Limb (tissue), 2 donors: ENCODE results near the gene IQGAP2.
"Not testable (repeated sequence)": the region's sequence is repeated elsewhere in the genome, so short reads cannot be mapped to it uniquely, and the experiment has no call there.

Experiments
- DNase-seq, 2 donors: peaks; one replicate each; pipeline ENCODE4 v3.0.0-alpha.2; 2016; ENCODE audit errors: extremely low spot score in 2 of 2

Gene IQGAP2

GRCh38 chr5:76602094-76602726, 199.1 kb downstream of the IQGAP2 start:
- DNase-seq: no peak

- not testable (repeated sequence) for DNase-seq
These were observed 200.9 kb downstream of the IQGAP2 start for GRCh38 chr5:76603991-76604390.

GRCh38 chr5:76604838-76605237, 201.8 kb downstream of the IQGAP2 start:
- DNase-seq: no peak

DNA sequence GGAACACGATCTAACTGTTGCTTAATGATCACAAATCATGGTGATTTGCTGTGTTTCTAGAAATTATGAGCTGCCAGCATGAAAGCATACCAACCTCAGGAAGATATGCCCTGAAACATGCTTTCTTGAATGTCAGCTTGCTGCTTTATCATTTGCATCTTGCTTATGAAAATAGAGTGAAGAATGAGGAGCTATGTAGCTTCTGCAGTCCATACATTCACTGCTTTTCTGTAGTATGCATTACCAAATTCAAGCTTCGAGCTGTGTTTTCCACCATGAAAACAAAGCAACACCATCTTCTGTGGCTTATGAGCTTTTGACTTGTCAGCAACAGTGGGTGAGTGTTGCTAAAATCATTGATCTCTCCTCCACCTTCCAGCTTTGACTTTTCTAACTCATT, 203.6 kb downstream of the IQGAP2 start:
- no peak for DNase-seq

- DNase-seq: peak in 1 of 2 donors; percentile 47
These were observed 204.3 kb downstream of the IQGAP2 start for GRCh38 chr5:76607353-76607871.

GRCh38 chr5:76608833-76609232, 205.7 kb downstream of the IQGAP2 start:
- DNase-seq: peak in 1 of 2 donors; percentile 70

- DNase-seq: no peak
These were observed 207.1 kb downstream of the IQGAP2 start for GRCh38 chr5:76610196-76610595.

DNA sequence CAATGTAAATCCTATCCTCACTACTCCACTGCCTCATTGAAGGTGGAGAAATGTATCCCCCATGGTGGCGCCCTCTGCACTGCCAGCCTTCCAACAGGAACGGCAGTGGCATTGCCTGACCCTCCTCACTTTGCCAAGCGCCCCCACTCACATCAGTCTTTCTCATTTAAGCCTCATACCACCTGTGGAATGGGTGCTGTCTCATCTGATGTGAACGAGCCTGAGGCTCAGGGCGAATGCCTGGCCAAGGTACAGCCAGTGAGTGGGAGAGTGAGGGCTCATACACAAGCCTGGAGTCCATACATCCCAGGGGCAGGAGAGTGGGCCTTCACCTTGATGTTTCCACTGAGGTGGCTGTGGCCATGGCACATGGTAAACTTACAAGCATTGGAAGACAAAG, 209.9 kb downstream of the IQGAP2 start:
- DNase-seq: no peak

DNA sequence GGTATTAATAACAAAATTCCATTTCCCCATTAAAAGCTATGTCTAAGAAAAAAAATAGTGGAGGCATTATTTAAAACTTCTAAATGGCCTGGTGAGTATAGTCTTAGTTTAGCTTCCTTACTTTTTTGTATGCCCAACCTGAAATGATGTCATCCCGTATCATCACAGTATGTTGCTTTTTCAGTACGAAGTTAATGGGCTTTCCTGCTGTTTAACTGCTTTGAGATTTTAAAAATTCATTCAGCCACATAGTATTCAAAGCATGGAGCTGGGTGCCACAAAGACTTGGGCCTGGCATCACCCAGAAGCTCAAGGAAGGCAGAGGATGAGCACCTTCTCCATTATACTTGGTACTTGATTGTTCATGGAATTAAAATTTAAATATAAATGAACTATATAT, 212.7 kb downstream of the IQGAP2 start:
- DNase-seq: no peak

GRCh38 chr5:76616206-76616605, 213.1 kb downstream of the IQGAP2 start:
- DNase-seq: no peak

DNA sequence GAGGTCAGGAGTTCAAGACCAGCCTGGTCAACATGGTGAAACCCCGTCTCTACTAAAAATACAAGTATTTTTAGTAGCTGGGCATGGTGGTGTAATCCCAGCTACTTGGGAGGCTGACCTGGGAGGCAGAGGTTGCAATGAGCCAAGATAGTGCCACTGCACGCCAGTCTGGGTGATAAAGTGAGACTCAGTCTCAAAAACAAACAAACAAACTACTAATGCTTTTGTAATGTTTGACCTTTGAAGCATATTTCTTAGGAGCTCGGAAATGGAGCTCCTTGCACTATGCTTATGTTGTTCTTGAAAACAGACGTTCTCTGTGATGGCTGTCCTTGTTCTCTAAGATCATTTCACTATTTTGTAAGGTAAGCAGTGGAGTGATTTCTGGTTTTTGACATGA, 214.1 kb downstream of the IQGAP2 start:
- DNase-seq: no peak

DNA sequence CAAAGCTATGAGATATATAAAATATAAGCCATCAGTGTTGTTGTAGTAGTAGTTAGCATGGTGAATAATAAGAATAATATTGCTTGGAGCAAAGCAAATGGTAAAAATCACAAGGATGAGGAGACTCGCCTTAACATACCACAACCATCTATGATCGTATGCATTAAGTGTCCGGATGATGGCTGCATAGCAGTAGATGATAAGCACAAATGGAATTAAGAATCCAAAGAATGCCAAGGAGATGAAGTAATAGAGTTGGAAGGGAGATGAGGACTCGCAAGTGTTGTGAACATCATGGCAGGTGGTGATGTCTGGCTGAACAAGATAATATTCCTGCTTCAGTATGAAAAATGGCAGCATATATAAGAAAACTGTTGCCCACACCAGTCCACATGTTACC, 214.6 kb downstream of the IQGAP2 start:
- no peak for DNase-seq

GRCh38 chr5:76620166-76620565, 217.1 kb downstream of the IQGAP2 start:
- DNase-seq: no peak

- no peak for DNase-seq
These were observed 219.0 kb downstream of the IQGAP2 start for GRCh38 chr5:76622076-76622475.

DNA sequence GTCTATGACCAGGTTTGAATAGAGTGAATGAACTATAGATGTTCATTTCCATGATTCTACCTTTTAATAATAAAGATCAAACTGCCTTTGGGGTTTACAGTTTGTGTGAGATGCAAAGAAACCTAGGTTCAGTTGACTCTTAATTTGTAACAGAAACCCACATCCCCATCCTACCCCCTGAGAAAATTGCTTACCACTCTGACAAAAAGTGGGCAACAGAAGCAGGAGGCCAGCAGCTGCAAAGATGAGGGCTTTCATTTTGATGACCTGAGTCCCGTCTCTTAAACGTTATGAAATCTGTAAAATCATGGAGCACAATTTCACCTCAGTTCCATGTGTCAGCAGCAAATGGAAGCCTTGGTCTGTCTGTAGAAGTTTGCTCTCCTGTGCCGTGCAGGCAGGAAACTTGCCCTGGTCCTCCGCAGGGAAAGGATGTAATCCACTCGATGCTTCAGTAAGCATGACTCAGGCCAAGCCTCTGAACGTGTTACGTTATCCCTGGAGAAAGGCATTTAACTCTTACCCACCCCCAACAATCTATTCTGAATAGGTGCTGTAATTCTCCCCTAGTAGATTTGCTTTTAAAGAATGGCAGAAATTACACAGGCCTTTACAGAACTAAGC, 220.0 kb downstream of the IQGAP2 start, which contains the start of gene F2RL2:
Gene F2RL2, minus strand, starts transcription at position 431 of the 624 bp plus-strand sequence. Its CDS starts 173 bp downstream, at position 258.
- peak; percentile 28 to 38 for DNase-seq

- no peak for DNase-seq
These were observed 222.2 kb downstream of the IQGAP2 start for GRCh38 chr5:76625087-76625815.

DNA sequence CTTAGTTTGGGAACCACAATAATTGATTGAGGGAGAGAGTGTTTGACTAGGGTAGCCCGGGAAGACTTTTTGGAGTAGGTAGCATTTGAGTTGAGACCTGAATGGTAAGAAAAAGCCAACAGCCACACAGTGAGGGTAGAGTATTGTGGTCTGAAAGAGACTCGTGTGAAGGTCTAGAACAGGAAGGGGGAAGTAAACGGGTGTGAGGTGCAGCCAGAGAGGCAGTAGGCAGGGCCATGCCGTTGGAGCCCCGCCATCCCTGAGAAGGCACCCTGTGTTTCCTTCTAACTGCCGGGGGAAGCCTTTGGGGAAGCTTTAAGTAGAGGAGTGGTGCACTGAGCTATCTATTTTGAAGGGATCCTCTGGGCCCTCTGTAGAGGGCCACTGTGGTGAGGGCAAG, 223.7 kb downstream of the IQGAP2 start:
- no peak for DNase-seq

DNA sequence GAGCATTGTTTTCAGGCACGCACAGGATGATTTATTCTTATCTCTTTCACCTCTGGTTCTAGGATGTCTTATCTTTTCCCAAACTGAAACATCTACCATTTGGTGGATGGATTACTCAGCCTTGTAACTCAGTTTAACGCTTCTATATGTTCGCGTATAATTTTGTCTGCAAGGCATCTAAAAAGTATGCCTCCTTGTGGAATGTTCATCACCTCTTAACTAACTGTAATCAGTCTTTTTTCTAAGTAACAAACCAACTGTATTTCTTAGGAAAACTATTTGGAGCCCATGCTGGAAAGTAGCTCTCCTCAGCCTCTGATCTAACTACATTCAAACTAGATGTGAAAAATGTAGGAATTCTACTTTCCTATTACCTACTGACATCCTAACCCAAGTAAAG, 231.6 kb downstream of the IQGAP2 start:
- DNase-seq: no peak

DNA sequence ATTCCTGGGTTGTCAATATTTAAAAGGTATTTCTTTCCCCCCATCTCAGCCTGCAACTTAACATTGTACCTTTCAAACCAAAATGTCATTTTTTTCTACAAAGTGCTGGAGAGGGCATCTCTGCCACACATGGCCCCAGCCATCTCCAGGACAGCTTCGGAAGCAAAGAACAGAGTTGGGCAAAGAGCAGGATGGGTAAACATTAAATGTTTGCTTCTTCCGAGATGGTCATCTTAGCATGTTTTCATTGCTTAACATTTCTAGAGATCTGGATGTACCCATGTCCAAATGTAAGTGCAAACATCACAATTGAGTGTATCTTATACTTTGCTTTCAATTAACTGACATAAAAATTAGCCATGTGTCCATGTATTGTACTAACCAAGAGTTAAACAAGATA, 234.4 kb downstream of the IQGAP2 start:
- no peak for DNase-seq

DNA sequence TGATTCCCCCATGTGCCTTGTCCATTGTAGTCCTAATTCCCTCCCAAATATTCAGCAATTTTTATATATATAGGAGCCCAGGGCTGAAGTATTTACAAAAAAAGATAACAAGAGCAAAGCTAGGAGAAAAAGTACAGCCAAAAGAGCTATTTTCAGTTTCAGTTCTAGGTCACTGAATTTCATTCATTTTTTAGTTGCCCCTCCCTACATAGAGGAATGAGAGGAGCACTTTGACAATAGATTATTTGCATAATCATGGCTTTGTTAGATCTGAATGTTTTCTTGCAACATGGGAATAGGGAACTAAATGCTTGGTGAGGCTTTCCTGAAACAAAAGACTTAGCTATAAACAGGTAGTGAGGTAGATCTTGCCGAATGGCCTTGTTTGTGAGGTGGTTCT, 235.4 kb downstream of the IQGAP2 start:
- DNase-seq: no peak

GRCh38 chr5:76641514-76642120, 238.5 kb downstream of the IQGAP2 start:
- DNase-seq: peak; percentile 66 to 67
